Measurements from ENCODE around the gene SIGLEC7.

Gene SIGLEC7

GRCh38 chr19:51142119-51142518, at the start of gene SIGLEC7:
SIGLEC7 (plus strand) TSS chr19:51142301; CDS start chr19:51142370, 69 bp downstream.
- DNase-seq (ENCODE audit: low read depth in 2 of 2): no peak

GRCh38 chr19:51093101-51093500, 49.0 kb upstream of the SIGLEC7 start:
- no peak for DNase-seq (ENCODE audit: low read depth in 2 of 2)

- no peak for DNase-seq (ENCODE audit: low read depth in 2 of 2)
These were observed 48.4 kb upstream of the SIGLEC7 start for GRCh38 chr19:51093510-51094345.

- peak in 1 of 2 donors; percentile 24 for DNase-seq (ENCODE audit: low read depth in 2 of 2)
These were observed 47.3 kb upstream of the SIGLEC7 start for GRCh38 chr19:51094696-51095279.

DNA sequence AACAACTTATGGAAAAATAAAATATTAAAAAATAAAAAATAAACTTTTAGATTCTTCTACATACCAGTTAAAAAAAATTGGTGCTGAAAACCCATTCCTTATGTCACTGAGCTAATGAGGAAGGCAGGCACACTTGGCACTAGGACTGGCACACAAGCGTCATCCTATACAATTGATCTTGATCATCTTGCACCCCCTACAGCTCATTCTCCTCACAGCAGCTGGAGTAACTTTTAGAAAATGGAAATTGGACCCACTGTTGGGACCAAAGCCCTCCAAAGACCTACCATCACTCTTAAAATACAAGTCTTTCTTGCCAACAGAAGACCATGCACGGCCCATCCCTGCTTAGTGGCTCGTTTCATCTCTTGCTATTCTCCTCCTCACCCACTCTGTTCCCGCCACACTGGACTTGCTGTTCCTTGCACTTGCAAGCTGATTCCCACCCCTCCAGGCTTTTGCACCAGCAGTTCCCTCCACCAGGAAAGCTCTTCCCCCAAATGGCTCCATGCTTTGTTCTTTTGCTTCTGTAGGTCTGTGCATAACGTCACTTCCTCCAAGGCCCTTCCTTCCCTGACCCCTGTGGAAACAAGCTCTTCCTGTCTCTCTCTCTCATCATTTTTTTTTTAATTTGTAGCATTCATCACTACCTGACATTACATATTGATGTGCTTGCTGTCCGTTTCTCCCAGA, 45.5 kb upstream of the SIGLEC7 start:
- DNase-seq (ENCODE audit: low read depth in 2 of 2): no peak

DNA sequence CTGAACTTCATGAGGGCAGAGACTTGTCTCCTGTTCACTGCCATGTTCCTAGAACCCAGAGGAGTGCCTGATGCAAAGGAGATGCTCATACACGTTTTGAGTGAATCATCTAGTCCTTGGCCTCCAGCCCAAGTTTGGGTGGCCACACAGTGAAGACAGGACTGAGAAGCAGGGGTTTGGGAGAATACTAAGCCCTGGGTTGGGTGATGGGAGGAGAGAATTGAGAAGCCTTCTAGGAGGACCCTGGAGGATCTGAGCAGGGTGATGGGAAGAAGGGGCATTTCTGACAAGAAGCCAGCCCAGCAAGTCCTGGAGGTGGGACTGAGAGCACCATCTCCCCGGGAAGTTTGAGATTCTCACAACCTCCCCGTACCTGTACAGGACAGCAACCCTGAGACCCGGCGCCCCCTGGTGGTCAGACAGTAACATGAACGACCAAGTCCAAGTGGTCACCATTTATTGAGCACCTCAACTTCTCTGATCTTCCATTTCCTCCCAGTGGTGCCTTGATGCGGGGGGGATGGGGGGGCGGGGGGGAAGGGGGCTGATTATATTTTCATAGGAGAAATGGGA, 44.8 kb upstream of the SIGLEC7 start:
- DNase-seq (ENCODE audit: low read depth in 2 of 2): peak; percentile 45 to 67

DNA sequence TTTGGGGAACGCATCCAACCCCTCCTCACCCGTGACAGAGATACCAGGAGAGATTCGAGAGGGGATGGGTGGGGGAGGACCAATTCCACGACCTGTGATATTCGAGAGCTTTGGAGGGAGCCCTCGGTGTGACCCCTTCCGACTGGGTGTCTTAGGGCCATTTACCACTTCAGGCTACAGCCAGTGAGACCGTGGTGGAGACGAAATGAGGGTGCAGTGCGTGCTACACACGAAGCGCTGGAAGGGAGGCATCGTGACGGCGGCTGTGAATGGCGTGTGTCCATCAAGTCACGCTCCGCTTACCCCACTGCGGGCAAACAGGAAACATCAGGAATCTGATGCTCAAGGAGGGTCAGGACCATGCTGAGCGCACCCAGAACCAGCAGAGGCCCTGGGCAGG, 44.3 kb upstream of the SIGLEC7 start:
- no peak for DNase-seq (ENCODE audit: low read depth in 2 of 2)

- peak in 1 of 2 donors; percentile 42 for DNase-seq (ENCODE audit: low read depth in 2 of 2)
These were observed 43.6 kb upstream of the SIGLEC7 start for GRCh38 chr19:51098365-51099046.

GRCh38 chr19:51099047-51099382, 43.1 kb upstream of the SIGLEC7 start:
- DNase-seq (ENCODE audit: low read depth in 2 of 2): no peak

DNA sequence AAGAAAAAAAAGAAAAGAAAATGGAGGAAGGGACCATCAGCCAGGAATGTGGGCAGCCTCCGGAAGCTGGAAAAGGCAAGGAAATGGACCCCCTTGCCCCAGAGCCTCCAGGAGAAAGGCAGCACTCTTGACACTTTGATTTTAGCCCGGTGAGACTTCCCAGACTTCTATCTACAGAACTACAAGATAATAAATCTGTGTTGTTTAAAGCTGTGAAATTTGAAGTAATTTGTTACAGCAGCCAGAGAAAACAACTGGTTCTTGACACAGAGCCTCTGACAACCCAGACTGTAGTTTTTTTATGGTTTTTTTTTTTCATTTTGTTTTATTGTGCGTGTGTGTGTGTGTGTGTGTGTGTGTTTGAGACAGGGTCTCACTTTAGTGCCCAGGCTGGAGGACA, 41.5 kb upstream of the SIGLEC7 start:
- DNase-seq (ENCODE audit: low read depth in 2 of 2): no peak

GRCh38 chr19:51101171-51101865, 40.8 kb upstream of the SIGLEC7 start:
- DNase-seq (ENCODE audit: low read depth in 2 of 2): no peak

GRCh38 chr19:51102991-51103390, 39.1 kb upstream of the SIGLEC7 start:
- DNase-seq (ENCODE audit: low read depth in 2 of 2): no peak

DNA sequence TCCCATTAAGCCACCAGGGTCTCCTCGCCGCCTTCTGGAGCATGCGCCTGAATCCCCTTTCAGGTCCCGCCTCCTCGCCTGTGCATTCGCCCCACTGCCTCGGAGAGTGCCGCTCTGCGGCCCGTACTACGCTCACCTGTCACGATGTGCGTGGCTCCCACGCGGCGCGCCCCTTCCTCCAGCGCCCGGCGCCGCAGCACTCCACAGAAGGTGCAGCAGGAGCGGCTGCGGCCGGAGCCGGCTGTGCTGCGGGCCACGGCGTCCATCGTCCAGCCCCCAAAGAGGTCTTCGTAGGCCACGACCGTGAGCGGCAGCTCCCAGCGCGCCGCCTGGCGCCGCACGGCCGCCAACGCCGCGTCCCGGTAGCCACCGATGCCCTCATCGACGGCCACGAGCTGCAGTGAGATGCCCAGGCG, 38.2 kb upstream of the SIGLEC7 start:
- no peak for DNase-seq (ENCODE audit: low read depth in 2 of 2)

- no peak for DNase-seq (ENCODE audit: low read depth in 2 of 2)
These were observed 34.6 kb upstream of the SIGLEC7 start for GRCh38 chr19:51107406-51108065.

DNA sequence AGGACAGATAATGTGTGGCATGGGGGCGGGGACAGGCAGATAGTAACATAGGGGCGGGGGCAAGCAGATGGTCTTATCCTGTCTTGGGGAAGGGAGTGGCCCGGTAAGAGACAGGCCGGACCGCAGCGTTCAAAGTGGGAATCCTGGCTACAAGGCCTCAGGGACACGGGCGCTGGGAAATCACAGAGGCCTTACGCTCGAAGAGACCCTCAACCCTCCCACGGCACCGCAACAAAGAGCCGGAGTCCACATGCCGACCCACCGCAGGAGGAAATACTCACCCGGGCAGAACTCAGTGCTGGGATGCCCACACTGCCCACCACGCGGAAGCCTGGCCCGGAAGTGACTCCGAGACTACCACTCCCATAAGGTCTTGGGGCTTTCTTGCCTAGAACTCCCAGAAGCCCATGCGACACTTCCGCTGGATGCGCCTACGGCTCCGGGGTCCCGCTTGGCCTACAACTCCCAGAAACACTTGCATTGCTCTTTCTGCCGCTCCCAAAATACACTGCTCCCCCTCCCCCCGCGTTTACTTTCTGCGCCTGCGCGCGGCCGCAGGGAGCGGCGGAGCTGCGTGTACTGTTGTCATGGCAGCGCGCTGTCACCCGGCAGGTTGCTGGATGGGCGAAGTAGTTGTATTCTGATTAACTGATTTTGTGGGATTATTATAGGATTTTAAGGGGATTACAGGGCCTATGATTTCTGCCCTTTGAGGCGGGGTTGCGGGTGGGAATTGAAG, 33.9 kb upstream of the SIGLEC7 start, which contains the start of gene CTU1:
TSS of gene CTU1 (minus strand) at position 344 of the 739 bp plus-strand sequence. CDS start 3,840 bp downstream, outside the sequence.
- DNase-seq (ENCODE audit: low read depth in 2 of 2): peak; percentile 98

DNA sequence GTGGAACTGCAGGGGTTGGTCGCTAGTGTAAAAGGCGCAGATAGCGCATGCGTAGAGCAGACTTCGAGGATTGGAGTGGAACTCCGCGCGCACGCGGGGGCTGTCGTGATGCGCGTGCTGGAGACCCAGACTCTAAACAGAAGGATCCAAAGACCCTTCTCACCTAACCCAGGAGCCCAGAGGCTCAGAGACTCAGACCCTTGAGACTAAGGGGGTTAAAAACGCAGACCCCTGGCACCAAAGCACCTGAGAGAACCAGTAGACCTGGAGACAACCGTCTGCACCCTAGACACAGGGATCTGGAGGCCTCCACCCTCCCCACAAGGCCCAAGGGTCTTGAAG, 33.3 kb upstream of the SIGLEC7 start:
- no peak for DNase-seq (ENCODE audit: low read depth in 2 of 2)

DNA sequence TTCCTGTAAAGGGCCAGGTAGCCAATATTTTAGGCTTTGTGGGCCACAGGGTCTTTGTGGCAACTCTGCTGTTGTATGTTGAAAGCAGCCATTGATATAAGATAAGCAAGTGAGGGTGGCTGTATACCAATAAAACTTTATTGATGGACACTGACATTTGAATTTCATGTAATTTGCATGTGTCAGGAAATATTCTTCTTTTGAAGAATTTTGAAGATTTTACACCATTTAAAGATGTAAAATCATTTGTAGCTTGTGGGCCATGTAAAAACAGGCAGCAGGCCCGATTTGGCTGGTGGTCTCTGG, 31.5 kb upstream of the SIGLEC7 start:
- no peak for DNase-seq (ENCODE audit: low read depth in 2 of 2)

DNA sequence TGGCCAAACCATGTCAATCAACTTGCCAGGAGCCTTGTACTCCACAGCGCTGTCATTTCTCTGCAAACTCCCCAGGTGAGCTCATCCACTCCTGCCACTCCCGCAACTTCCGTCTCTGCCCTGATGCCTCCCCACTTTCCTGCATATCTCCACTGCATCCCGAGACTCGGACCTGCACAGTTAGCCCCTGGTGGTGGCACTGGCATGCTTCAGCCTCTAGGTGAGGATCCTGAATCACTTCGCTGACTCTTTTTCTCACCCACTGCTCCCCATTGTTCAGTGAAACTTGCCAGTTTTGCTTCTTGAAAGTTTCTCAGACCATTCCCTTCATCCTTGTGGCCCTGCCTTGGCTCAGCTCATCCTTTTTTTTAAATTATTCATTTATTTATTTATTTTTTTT, 30.5 kb upstream of the SIGLEC7 start:
- DNase-seq (ENCODE audit: low read depth in 2 of 2): no peak

DNA sequence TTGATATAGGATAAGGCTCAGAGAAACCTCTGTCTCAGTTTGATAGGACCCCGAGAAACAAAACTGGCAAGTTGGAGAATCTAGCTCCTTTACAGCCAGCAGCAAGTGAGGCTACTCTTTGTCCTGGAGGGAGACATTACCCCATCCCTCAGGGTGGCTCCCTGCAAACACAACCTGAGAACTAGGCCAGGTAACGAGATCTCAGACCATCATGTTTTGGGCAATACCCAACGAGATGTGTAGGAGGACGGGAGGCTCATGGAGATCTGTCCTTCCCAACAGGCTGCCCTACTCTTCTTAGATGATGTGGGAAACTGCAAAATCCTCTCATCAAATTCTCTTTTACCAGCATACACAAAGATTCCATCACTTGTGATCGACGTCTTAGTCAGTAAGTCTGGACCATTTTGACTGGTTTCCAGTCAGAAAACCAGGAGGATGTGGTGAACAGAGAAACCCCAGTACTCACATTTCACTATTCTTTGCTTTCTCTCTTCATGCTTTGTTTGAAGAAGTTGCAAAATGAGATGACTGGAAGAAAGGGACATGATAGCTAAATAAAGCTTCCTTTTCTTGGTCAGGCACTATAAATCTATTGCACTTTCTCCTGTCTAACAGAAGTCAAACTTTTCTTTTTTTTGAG, 27.9 kb upstream of the SIGLEC7 start:
- no peak for DNase-seq (ENCODE audit: low read depth in 2 of 2)
